PC-9 (cell line): Measurements from ENCODE around the gene ERH. TPM values are rescaled to one million over a fixed set of nuclear protein-coding genes. Genes with fewer than 3 reads are reported as not detected.
A peak's percentile ranks its signal among the peaks of the same experiment; 100 is the strongest.
"Not testable (repeated sequence)": the region's sequence is repeated elsewhere in the genome, so short reads cannot be mapped to it uniquely, and the experiment has no call there.

ENCODE experiments used
- BruUV-seq: library from RNA; stranded (reverse); fragments of 400-500 nt; replicated peaks from 2 replicates; lab custom pipeline; 2021; lab: Mats Ljungman, UMichigan
- CTCF ChIA-PET: fragments of 300-600 bp; sonication (Branson Sonifier 250); formaldehyde crosslinking; loops from one replicate; lab custom pipeline; 2022; ENCODE audit warnings: antibody characterized with exemption; lab: Charles Lee
- POLR2A ChIA-PET: fragments of 300-600 bp; sonication (Branson Sonifier 250); formaldehyde crosslinking; loops from one replicate; lab custom pipeline; 2022; ENCODE audit warnings: antibody characterized with exemption; ENCODE audit not compliant: unreplicated experiment; lab: Charles Lee
- DNase-seq, 2 experiments: peaks; one replicate each; pipeline versions ENCODE4 v3.0.0 to v3.0.0-alpha.2; 2015 to 2022; ENCODE audit warnings: mixed read lengths in 1 of 2
- H2AFZ ChIP-seq: fragments of 200-600 bp; sonication (generic); 2 replicates; pipeline ENCODE4 v1.8.1; 2017; ENCODE audit warnings: antibody characterized with exemption
- H3F3A ChIP-seq: fragments of 200-600 bp; sonication (generic); 2 replicates; pipeline ENCODE4 v1.8.1; 2017; ENCODE audit warnings: antibody characterized with exemption, mild to moderate bottlenecking, low read depth; ENCODE audit not compliant: insufficient read depth
- H3K27ac ChIP-seq: fragments of 200-600 bp; sonication (generic); 2 replicates; pipeline ENCODE4 v1.6.1; 2016; ENCODE audit warnings: mixed run types
- H3K27me3 ChIP-seq: fragments of 200-600 bp; sonication (generic); 2 replicates; pipeline ENCODE4 v1.6.1; 2016; ENCODE audit warnings: low read depth, mixed run types; ENCODE audit not compliant: insufficient read depth
- H3K36me3 ChIP-seq: fragments of 200-600 bp; sonication (generic); 2 replicates; pipeline ENCODE4 v1.6.1; 2016; ENCODE audit warnings: low read depth, mixed run types
- H3K4me1 ChIP-seq: fragments of 200-600 bp; sonication (generic); replicated peaks from 2 replicates; pipeline ENCODE4 v1.6.1; 2016; ENCODE audit warnings: mixed run types; ENCODE audit not compliant: insufficient read depth
- H3K4me2 ChIP-seq: fragments of 200-600 bp; sonication (generic); 2 replicates; pipeline ENCODE4 v1.6.1; 2017; ENCODE audit warnings: mixed run types
- H3K4me3 ChIP-seq: fragments of 200-600 bp; sonication (generic); 2 replicates; pipeline ENCODE4 v1.6.1; 2016; ENCODE audit warnings: mixed run types
- H3K79me2 ChIP-seq: fragments of 200-600 bp; sonication (generic); 2 replicates; pipeline ENCODE4 v1.6.1; 2017; ENCODE audit warnings: low read depth, mixed run types
- H3K9me2 ChIP-seq: fragments of 200-600 bp; sonication (generic); 2 replicates; pipeline ENCODE4 v1.8.1; 2017; ENCODE audit warnings: mild to moderate bottlenecking; ENCODE audit not compliant: insufficient read depth
- H3K9me3 ChIP-seq: fragments of 200-600 bp; sonication (generic); 2 replicates; pipeline ENCODE4 v1.8.1; 2016; ENCODE audit warnings: low read depth; ENCODE audit not compliant: insufficient read depth
- H4K20me1 ChIP-seq: fragments of 200-600 bp; sonication (generic); 2 replicates; pipeline ENCODE4 v1.8.1; 2017; ENCODE audit not compliant: insufficient read depth
- CTCF ChIP-seq: fragments of 200-600 bp; sonication (generic); conservative IDR thresholded peaks from 2 replicates; pipeline ENCODE4 v1.6.1; 2017; ENCODE audit warnings: mixed run types, antibody characterized with exemption, mild to moderate bottlenecking, moderate library complexity
- EZH2 ChIP-seq: fragments of 200-600 bp; sonication (generic); IDR thresholded peaks from 2 replicates; pipeline ENCODE4 v1.8.0; 2017; ENCODE audit warnings: antibody characterized with exemption, low read depth
- intact Hi-C: fragments of 100-400 bp; cut with micrococcal nuclease; formaldehyde crosslinking; loops from one replicate; pipeline ENCODE4 v1.10.0; 2022; ENCODE audit not compliant: unreplicated experiment
- total RNA-seq: library from RNA; stranded (reverse); gene quantifications from 2 replicates; pipeline ENCODE4 v1.2.3, GENCODE V29; 2021

The ERH gene
- total RNA-seq, 1 experiment from 2014 or later, result 347 TPM

DNA sequence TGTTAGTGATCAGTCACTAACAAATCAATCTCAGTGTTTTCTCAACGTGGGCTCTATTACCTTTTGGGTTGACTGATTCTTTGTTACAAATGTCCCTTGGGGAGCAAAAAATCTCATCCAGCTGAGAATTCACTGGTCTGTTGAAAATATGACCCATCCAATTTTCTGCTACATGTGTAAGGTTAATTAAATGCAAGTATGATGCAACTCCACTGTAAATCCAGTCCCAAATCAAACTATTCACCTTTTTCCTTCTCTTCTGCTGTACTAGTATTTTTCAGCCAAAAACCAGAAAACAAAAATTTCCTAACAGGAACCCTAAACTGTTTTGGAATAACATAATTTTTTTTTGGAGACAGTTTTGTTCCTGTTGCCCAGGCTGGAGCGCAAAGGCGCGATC is 2.2 kb downstream of the ERH start:
- POLR2A ChIA-PET, result no interaction called here
- Histone ChIP-seq H3F3A (peaks cover 6% of the 10 kb centered on the region; the same call in 1 of the 2 replicates), H4K20me1 (peaks cover 61% of the 10 kb centered on the region), H3K36me3 (peaks cover 55% of the 10 kb centered on the region), H3K79me2 (peaks cover 95% of the 10 kb centered on the region), H2AFZ (no peak overlapping the region), H3K4me1 (peaks cover 30% of the 10 kb centered on the region), H3K27me3 (no peaks in the 10 kb centered on the region), H3K27ac (no peak overlapping the region), H3K9me3 (no peaks in the 10 kb centered on the region), H3K4me3 (no peak overlapping the region), H3K4me2 (peak overlapping the region; percentile 97), H3K9me2 (no peaks in the 10 kb centered on the region)
- no TSS peak for BruUV-seq
- DNase-seq, result no peak
- TF ChIP-seq CTCF (no peak), EZH2 (no peak)
- intact Hi-C loops, result no loop called here
- CTCF ChIA-PET, result no interaction called here

DNA sequence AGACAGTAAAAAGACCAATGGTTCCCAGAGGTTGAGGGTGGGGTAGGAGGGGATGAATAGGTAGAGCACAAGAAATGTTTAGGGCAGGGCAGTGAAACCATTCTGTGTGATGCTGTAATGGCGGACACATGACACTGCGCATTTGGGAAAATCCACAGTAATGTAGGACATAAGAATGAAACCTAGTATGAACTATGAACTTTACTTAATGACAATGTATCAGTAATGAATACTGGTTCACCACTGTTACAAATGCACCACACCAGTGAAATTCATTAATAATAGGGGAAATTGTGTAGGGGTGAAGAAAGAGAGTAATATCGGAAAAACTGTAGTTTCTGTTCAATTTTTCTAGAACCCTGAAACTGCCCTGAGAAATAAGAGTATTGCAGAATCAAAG is 5.6 kb downstream of the ERH start:
- H3K4me3 ChIP-seq, result no peak overlapping the region
- no peak overlapping the region for H2AFZ ChIP-seq
- H3K9me3 ChIP-seq, result no peaks in the 10 kb centered on the region
- intact Hi-C loops, result no loop called here
- no peaks in the 10 kb centered on the region for H3K27me3 ChIP-seq
- TF ChIP-seq CTCF (no peak), EZH2 (no peak)
- H4K20me1 ChIP-seq, result peaks cover 83% of the 10 kb centered on the region
- H3K27ac ChIP-seq, result no peak overlapping the region
- no peak for DNase-seq
- peaks cover 80% of the 10 kb centered on the region for H3K36me3 ChIP-seq
- no TSS peak for BruUV-seq
- no peak overlapping the region for H3K4me2 ChIP-seq
- H3K9me2 ChIP-seq, result no peaks in the 10 kb centered on the region
- peaks cover 6% of the 10 kb centered on the region; the same call in 1 of the 2 replicates for H3F3A ChIP-seq
- ChIA-PET POLR2A (interaction anchor here (0.7 kb wide), 1 partner anchor 689 kb away, joined by 11 read pairs; no protein-coding TSS in a partner anchor), CTCF (no interaction called here)
- peaks cover 98% of the 10 kb centered on the region for H3K79me2 ChIP-seq
- H3K4me1 ChIP-seq, result peaks cover 13% of the 10 kb centered on the region

DNA sequence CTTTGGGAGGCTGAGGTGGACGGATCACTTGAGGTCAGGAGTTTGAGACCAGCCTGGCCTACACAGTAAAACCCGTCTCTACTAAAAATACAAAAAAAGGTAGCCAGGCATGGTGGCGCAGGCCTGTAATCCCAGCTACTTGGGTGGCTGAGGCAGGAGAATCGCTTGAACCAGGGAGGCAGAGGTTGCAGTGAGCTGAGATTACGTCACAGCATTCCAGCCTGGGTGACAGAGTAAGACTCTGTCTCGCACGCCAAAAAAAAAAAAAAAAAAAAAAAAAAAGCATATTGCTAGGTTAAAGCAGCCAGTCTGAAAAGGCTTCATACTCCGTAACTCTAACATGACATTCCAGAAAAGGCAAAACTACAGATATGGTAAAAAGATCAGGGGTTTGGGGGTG is 6.7 kb downstream of the ERH start:
- Histone ChIP-seq H4K20me1 (peaks cover 85% of the 10 kb centered on the region), H3K36me3 (peaks cover 83% of the 10 kb centered on the region), H3K79me2 (peaks cover 97% of the 10 kb centered on the region)
- H3K27me3 ChIP-seq, intact Hi-C loops, BruUV-seq, DNase-seq, H3K4me1 ChIP-seq, H3K27ac ChIP-seq, H3K4me3 ChIP-seq, H3K4me2 ChIP-seq, H3K9me2 ChIP-seq, H3F3A ChIP-seq, H2AFZ ChIP-seq, H3K9me3 ChIP-seq, CTCF ChIA-PET, POLR2A ChIA-PET: not testable (repeated sequence)

GRCh38 chr14:69387311-69387710 is 10.8 kb downstream of the ERH start:
- H4K20me1 ChIP-seq, result peaks cover 98% of the 10 kb centered on the region
- H2AFZ ChIP-seq, result no peak overlapping the region
- H3K79me2 ChIP-seq, result peaks cover 97% of the 10 kb centered on the region
- H3K27me3 ChIP-seq, result no peaks in the 10 kb centered on the region
- intact Hi-C loops, result no loop called here
- H3K4me3 ChIP-seq, result no peak overlapping the region
- TF ChIP-seq CTCF, result no peak
- no peak for TF ChIP-seq EZH2
- no peak for DNase-seq
- peaks cover 81% of the 10 kb centered on the region for H3K36me3 ChIP-seq
- no peaks in the 10 kb centered on the region for H3K4me1 ChIP-seq
- POLR2A ChIA-PET, result interaction anchor here (0.5 kb wide), 1 partner anchor 37 kb away, joined by 3 read pairs; no protein-coding TSS in a partner anchor
- CTCF ChIA-PET, result no interaction called here
- peaks cover 14% of the 10 kb centered on the region for H3F3A ChIP-seq
- H3K4me2 ChIP-seq, result no peak overlapping the region
- no peak overlapping the region for H3K27ac ChIP-seq
- no peaks in the 10 kb centered on the region for H3K9me2 ChIP-seq
- BruUV-seq, result no TSS peak
- no peaks in the 10 kb centered on the region for H3K9me3 ChIP-seq
